HepG2 (cell line): ENCODE data around the gene ROCK1. TPM values are rescaled to one million over a fixed set of nuclear protein-coding genes. Genes with fewer than 3 reads are reported as not detected.

Source experiments
- JUND ChIP-seq: sonication (generic); formaldehyde crosslinking; IDR thresholded peaks from 2 replicates; pipeline ENCODE4 v1.8.0; 2022; ENCODE audit warnings: mild to moderate bottlenecking, missing genetic modification reagents
- NFIC ChIP-seq: IDR thresholded peaks from 2 replicates; pipeline ENCODE4 v1.6.1; 2012; ENCODE audit warnings: mild to moderate bottlenecking, low read length, inconsistent platforms
- NPAS2 ChIP-seq: sonication (generic); formaldehyde crosslinking; IDR thresholded peaks from 2 replicates; pipeline ENCODE4 v1.8.0; 2022; ENCODE audit warnings: mild to moderate bottlenecking, missing genetic modification reagents, borderline replicate concordance
- ZNF225 ChIP-seq: sonication (generic); formaldehyde crosslinking; IDR thresholded peaks from 2 replicates; pipeline ENCODE4 v1.4.0; 2020; ENCODE audit warnings: mild to moderate bottlenecking, missing genetic modification reagents
- ZNF660 ChIP-seq: sonication (generic); formaldehyde crosslinking; IDR thresholded peaks from 2 replicates; pipeline ENCODE4 v1.5.1; 2020; ENCODE audit warnings: mild to moderate bottlenecking, low read depth, missing genetic modification reagents, borderline replicate concordance
- ZNF678 ChIP-seq: sonication (generic); formaldehyde crosslinking; IDR thresholded peaks from 2 replicates; pipeline ENCODE4 v1.4.0; 2020; ENCODE audit warnings: mild to moderate bottlenecking, missing genetic modification reagents
- ZSCAN12 ChIP-seq: sonication (generic); formaldehyde crosslinking; IDR thresholded peaks from 2 replicates; pipeline ENCODE4 v1.9.0; 2021; ENCODE audit warnings: mild to moderate bottlenecking, missing genetic modification reagents
- ZSCAN31 ChIP-seq: sonication (generic); formaldehyde crosslinking; IDR thresholded peaks from 2 replicates; pipeline ENCODE4 v1.5.0; 2020; ENCODE audit warnings: low read depth, mild to moderate bottlenecking, missing genetic modification reagents
- polyA plus RNA-seq, 8 experiments: library from polyadenylated mRNA; depleted of rRNA in 3 of 8; stranded (reverse) in 7 of 8; unstranded in 1 of 8; fragments of >200 nt; fragmentation: Illumina TruSeq in 4 of 8; extraction: Trizol in 4 of 8; gene quantifications; 2 replicates each; pipeline versions ENCODE4 v1.2.1 to v1.2.3, GENCODE V29; 2011 to 2016; ENCODE audit warnings: low read depth in 4 of 8, missing spikeins in 1 of 8, mixed read lengths in 1 of 8; ENCODE audit not compliant: insufficient read depth in 1 of 8
- total RNA-seq, 5 experiments: library from RNA; depleted of rRNA; stranded (reverse); fragments of >200 nt; fragmentation: Illumina TruSeq; extraction: Trizol; gene quantifications; 2 replicates each; pipeline ENCODE4 v1.2.3, GENCODE V29; 2016; ENCODE audit warnings: low read depth in 1 of 5
- TF ChIP-seq, protein P1 (sequence below): IDR thresholded peaks from 2 replicates; pipeline ENCODE4 v1.6.1; 2016; ENCODE audit warnings: control low read depth
- TF ChIP-seq, protein P2 (sequence below): sonication (generic); formaldehyde crosslinking; IDR thresholded peaks from 2 replicates; pipeline ENCODE4 v1.4.0; 2020; ENCODE audit warnings: missing genetic modification reagents
- TF ChIP-seq, protein P3 (sequence below): IDR thresholded peaks from 2 replicates; pipeline ENCODE4 v1.6.1; 2016; ENCODE audit warnings: missing biosample characterization, missing genetic modification reagents, low read depth
- TF ChIP-seq, protein P4 (sequence below): sonication (generic); formaldehyde crosslinking; IDR thresholded peaks from 2 replicates; pipeline ENCODE4 v1.4.0; 2020; ENCODE audit warnings: mild to moderate bottlenecking, missing genetic modification reagents
- TF ChIP-seq, protein P5 (sequence below): sonication (generic); formaldehyde crosslinking; IDR thresholded peaks from 2 replicates; pipeline ENCODE4 v1.4.0; 2020; ENCODE audit warnings: missing genetic modification reagents, borderline replicate concordance
- TF ChIP-seq, protein P6 (sequence below): sonication (generic); formaldehyde crosslinking; IDR thresholded peaks from 2 replicates; pipeline ENCODE4 v1.8.0; 2022; ENCODE audit warnings: mild to moderate bottlenecking, missing genetic modification reagents, moderate library complexity

ROCK1 gene
- total and polyA plus RNA-seq, 2 of the 13 experiments (the other 11 are each of a cell fraction or from before 2014, with no cell fraction given): 10.5 to 27.2 TPM

DNA sequence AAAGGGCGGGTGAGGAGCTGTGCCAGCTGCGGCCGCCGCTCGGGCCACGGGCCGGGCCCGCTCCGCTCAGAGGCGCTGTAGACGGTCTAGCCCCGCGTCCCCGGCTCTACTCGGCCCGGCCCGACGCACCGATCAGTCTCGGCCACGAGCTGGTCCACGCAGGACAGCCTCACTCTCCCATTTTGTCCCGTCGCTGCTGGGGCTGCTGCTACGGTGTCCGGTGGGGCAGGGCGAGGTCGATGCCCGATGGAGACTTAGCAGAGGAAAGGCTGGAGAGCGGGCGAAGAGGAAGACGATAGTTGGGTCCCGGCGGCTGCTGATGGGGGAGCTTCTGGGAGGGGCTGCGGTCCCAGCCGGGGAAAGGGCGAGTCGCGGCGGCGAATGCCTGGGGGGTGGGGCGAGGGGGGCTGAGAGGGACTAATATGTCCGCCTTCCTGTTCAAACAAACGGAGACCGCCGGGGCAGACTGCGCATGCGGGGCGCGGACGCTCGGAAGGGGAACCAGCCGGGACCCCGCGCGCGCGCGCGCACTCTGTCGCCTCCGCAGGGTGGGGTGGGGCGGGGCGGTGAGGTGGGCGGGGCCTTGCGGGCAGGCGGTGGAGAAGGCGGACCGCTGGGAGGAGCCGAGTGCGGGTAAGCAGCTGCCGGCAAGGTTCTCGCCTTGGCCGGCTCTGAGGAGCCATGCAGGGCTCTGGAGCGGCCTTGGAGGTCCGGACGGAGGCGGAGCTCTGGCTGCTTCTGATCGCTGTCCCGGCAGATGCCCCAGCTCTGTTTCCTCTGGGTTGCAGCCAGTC lies at the start of gene ROCK1 (continued):
- TF ChIP-seq NPAS2 (no peak), JUND (CRISPR knock-in tag) (no peak), NFIC (no peak), ZNF678 (CRISPR knock-in tag) (peak; percentile 56; the same call in 1 of the 2 replicates), ZNF660 (CRISPR knock-in tag) (no peak), ZSCAN31 (CRISPR knock-in tag) (no peak; the same call in 1 of the 2 replicates), ZSCAN12 (CRISPR knock-in tag) (no peak), ZNF225 (CRISPR knock-in tag) (peak; percentile 71; the same call in 1 of the 2 replicates)
- TF ChIP-seq, protein P1, sequence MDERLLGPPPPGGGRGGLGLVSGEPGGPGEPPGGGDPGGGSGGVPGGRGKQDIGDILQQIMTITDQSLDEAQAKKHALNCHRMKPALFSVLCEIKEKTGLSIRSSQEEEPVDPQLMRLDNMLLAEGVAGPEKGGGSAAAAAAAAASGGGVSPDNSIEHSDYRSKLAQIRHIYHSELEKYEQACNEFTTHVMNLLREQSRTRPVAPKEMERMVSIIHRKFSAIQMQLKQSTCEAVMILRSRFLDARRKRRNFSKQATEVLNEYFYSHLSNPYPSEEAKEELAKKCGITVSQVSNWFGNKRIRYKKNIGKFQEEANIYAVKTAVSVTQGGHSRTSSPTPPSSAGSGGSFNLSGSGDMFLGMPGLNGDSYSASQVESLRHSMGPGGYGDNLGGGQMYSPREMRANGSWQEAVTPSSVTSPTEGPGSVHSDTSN (CRISPR knock-in tag): no peak
- TF ChIP-seq, protein P2, sequence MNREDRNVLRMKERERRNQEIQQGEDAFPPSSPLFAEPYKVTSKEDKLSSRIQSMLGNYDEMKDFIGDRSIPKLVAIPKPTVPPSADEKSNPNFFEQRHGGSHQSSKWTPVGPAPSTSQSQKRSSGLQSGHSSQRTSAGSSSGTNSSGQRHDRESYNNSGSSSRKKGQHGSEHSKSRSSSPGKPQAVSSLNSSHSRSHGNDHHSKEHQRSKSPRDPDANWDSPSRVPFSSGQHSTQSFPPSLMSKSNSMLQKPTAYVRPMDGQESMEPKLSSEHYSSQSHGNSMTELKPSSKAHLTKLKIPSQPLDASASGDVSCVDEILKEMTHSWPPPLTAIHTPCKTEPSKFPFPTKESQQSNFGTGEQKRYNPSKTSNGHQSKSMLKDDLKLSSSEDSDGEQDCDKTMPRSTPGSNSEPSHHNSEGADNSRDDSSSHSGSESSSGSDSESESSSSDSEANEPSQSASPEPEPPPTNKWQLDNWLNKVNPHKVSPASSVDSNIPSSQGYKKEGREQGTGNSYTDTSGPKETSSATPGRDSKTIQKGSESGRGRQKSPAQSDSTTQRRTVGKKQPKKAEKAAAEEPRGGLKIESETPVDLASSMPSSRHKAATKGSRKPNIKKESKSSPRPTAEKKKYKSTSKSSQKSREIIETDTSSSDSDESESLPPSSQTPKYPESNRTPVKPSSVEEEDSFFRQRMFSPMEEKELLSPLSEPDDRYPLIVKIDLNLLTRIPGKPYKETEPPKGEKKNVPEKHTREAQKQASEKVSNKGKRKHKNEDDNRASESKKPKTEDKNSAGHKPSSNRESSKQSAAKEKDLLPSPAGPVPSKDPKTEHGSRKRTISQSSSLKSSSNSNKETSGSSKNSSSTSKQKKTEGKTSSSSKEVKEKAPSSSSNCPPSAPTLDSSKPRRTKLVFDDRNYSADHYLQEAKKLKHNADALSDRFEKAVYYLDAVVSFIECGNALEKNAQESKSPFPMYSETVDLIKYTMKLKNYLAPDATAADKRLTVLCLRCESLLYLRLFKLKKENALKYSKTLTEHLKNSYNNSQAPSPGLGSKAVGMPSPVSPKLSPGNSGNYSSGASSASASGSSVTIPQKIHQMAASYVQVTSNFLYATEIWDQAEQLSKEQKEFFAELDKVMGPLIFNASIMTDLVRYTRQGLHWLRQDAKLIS: no peak
- TF ChIP-seq, protein P3, sequence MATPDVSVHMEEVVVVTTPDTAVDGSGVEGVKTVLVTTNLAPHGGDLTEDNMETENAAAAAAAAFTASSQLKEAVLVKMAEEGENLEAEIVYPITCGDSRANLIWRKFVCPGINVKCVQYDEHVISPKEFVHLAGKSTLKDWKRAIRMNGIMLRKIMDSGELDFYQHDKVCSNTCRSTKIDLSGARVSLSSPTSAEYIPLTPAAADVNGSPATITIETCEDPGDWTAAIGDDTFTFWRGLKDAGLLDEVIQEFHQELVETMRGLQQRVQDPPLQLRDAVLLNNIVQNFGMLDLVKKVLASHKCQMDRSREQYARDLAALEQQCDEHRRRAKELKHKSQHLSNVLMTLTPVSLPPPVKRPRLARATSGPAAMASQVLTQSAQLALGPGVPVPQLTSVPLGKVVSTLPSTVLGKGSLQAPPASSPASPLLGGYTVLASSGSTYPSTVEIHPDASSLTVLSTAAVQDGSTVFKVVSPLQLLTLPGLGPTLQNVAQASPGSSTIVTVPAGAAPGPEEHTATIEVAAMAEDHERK: no peak
- TF ChIP-seq, protein P4, sequence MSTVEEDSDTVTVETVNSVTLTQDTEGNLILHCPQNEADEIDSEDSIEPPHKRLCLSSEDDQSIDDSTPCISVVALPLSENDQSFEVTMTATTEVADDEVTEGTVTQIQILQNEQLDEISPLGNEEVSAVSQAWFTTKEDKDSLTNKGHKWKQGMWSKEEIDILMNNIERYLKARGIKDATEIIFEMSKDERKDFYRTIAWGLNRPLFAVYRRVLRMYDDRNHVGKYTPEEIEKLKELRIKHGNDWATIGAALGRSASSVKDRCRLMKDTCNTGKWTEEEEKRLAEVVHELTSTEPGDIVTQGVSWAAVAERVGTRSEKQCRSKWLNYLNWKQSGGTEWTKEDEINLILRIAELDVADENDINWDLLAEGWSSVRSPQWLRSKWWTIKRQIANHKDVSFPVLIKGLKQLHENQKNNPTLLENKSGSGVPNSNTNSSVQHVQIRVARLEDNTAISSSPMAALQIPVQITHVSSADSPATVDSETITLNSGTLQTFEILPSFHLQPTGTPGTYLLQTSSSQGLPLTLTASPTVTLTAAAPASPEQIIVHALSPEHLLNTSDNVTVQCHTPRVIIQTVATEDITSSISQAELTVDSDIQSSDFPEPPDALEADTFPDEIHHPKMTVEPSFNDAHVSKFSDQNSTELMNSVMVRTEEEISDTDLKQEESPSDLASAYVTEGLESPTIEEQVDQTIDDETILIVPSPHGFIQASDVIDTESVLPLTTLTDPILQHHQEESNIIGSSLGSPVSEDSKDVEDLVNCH (CRISPR knock-in tag): no peak
- TF ChIP-seq, protein P5, sequence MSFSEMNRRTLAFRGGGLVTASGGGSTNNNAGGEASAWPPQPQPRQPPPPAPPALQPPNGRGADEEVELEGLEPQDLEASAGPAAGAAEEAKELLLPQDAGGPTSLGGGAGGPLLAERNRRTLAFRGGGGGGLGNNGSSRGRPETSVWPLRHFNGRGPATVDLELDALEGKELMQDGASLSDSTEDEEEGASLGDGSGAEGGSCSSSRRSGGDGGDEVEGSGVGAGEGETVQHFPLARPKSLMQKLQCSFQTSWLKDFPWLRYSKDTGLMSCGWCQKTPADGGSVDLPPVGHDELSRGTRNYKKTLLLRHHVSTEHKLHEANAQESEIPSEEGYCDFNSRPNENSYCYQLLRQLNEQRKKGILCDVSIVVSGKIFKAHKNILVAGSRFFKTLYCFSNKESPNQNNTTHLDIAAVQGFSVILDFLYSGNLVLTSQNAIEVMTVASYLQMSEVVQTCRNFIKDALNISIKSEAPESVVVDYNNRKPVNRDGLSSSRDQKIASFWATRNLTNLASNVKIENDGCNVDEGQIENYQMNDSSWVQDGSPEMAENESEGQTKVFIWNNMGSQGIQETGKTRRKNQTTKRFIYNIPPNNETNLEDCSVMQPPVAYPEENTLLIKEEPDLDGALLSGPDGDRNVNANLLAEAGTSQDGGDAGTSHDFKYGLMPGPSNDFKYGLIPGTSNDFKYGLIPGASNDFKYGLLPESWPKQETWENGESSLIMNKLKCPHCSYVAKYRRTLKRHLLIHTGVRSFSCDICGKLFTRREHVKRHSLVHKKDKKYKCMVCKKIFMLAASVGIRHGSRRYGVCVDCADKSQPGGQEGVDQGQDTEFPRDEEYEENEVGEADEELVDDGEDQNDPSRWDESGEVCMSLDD (CRISPR knock-in tag): no peak
- TF ChIP-seq, protein P6, sequence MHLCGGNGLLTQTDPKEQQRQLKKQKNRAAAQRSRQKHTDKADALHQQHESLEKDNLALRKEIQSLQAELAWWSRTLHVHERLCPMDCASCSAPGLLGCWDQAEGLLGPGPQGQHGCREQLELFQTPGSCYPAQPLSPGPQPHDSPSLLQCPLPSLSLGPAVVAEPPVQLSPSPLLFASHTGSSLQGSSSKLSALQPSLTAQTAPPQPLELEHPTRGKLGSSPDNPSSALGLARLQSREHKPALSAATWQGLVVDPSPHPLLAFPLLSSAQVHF (CRISPR knock-in tag): no peak
